Measurements from ENCODE around the gene ADGRA1.

ADGRA1 gene

GRCh38 chr10:133113146-133113830 lies 25.6 kb downstream of the ADGRA1 start:
- no peak for DNase-seq

GRCh38 chr10:133113847-133114246 lies 26.1 kb downstream of the ADGRA1 start:
- DNase-seq = no peak

- DNase-seq = no peak
Measured at GRCh38 chr10:133114251-133114650, 26.5 kb downstream of the ADGRA1 start.

- no peak for DNase-seq
Measured at GRCh38 chr10:133114726-133115452, 27.2 kb downstream of the ADGRA1 start.

GRCh38 chr10:133115453-133115842 lies 27.7 kb downstream of the ADGRA1 start:
- no peak for DNase-seq

GRCh38 chr10:133115976-133116375 lies 28.3 kb downstream of the ADGRA1 start:
- DNase-seq = no peak

- DNase-seq = no peak
Measured at GRCh38 chr10:133116455-133116854, 28.7 kb downstream of the ADGRA1 start.

GRCh38 chr10:133117036-133117687 lies 29.4 kb downstream of the ADGRA1 start:
- no peak for DNase-seq

- DNase-seq = no peak
Measured at GRCh38 chr10:133117688-133118071, 30.0 kb downstream of the ADGRA1 start.

GRCh38 chr10:133121479-133121878 lies 33.8 kb downstream of the ADGRA1 start:
- DNase-seq = no peak

- DNase-seq = no peak
Measured at GRCh38 chr10:133122171-133122935, 34.6 kb downstream of the ADGRA1 start.

- DNase-seq = peak in 1 of 2 donors; percentile 24
Measured at GRCh38 chr10:133123050-133123745, 35.5 kb downstream of the ADGRA1 start.

GRCh38 chr10:133123746-133124356 lies 36.1 kb downstream of the ADGRA1 start:
- no peak for DNase-seq

- peak; percentile 5 to 32 for DNase-seq
Measured at GRCh38 chr10:133124357-133125211, 36.9 kb downstream of the ADGRA1 start.

- no peak for DNase-seq
Measured at GRCh38 chr10:133125901-133126300, 38.2 kb downstream of the ADGRA1 start.

- no peak for DNase-seq
Measured at GRCh38 chr10:133126431-133127290, 38.9 kb downstream of the ADGRA1 start.

GRCh38 chr10:133127291-133128125 lies 39.8 kb downstream of the ADGRA1 start:
- no peak for DNase-seq

- DNase-seq = no peak
Measured at GRCh38 chr10:133128126-133129070, 40.7 kb downstream of the ADGRA1 start.

Measured in inflammatory macrophage (primary cell).